ENCODE measurements around the gene PTPRE. TPM values are rescaled to one million over a fixed set of nuclear protein-coding genes. Genes with fewer than 3 reads are reported as not detected.

PTPRE gene
- total RNA-seq, 2 donors from 2014 or later, result 6.5 to 8.9 TPM

- Histone ChIP-seq H3K4me3 (no peak overlapping the region), H3K36me3 (replicated peaks in 1 of 2; ENCODE audit: insufficient read depth in 1 of 2, low read depth in 2 of 2) (no peaks in the 10 kb centered on the region), H3K9me3 (no peaks in the 10 kb centered on the region), H3K27ac (peak overlapping the region in 1 of 4 donors; percentile 52), H3K27me3 (no peaks in the 10 kb centered on the region), H3K4me1 (peaks cover 18% of the 10 kb centered on the region)
- ATAC-seq (no peak), DNase-seq (no peak)
- intact Hi-C loops (cut with DNase I), result no loop called here
- no peak for TF ChIP-seq POLR2A (IDR thresholded peaks at IDR 0.05)
- no peak for TF ChIP-seq CTCF (IDR thresholded peaks at IDR 0.05)
- 60 to 64% methylated on average over 8 of the region's 8 CpGs for WGBS, 2 donors
Measured at GRCh38 chr10:127991543-127992255, 84.8 kb downstream of the PTPRE start.

GRCh38 chr10:127992376-127992775 lies 85.5 kb downstream of the PTPRE start:
- H3K27me3 ChIP-seq, result no peaks in the 10 kb centered on the region
- no peak overlapping the region for H3K4me3 ChIP-seq
- no peak for ATAC-seq
- H3K9me3 ChIP-seq, result no peaks in the 10 kb centered on the region
- H3K36me3 ChIP-seq (replicated peaks in 1 of 2; ENCODE audit: insufficient read depth in 1 of 2, low read depth in 2 of 2), result no peaks in the 10 kb centered on the region
- WGBS, 2 donors, result 61 to 62% methylated on average over 6 to 8 of the region's 8 CpGs
- no peak for DNase-seq
- intact Hi-C loops (cut with DNase I), result no loop called here
- TF ChIP-seq POLR2A (IDR thresholded peaks at IDR 0.05) (no peak), CTCF (IDR thresholded peaks at IDR 0.05) (no peak)
- H3K4me1 ChIP-seq, result peaks cover 18% of the 10 kb centered on the region
- H3K27ac ChIP-seq, result no peak overlapping the region

- no peak for TF ChIP-seq CTCF (IDR thresholded peaks at IDR 0.05)
- no peak for TF ChIP-seq POLR2A (IDR thresholded peaks at IDR 0.05)
- Histone ChIP-seq H3K27me3 (no peaks in the 10 kb centered on the region), H3K4me1 (peaks cover 18% of the 10 kb centered on the region), H3K36me3 (replicated peaks in 1 of 2; ENCODE audit: insufficient read depth in 1 of 2, low read depth in 2 of 2) (no peaks in the 10 kb centered on the region), H3K9me3 (no peaks in the 10 kb centered on the region), H3K27ac (no peak overlapping the region), H3K4me3 (no peak overlapping the region)
- ATAC-seq, result no peak
- 77 to 78% methylated on average over 12 of the region's 12 CpGs for WGBS, 2 donors
- intact Hi-C loops (cut with DNase I), result no loop called here
- no peak for DNase-seq
Measured at GRCh38 chr10:127993056-127993690, 86.3 kb downstream of the PTPRE start.

GRCh38 chr10:127995939-127996338 lies 89.0 kb downstream of the PTPRE start:
- ATAC-seq, result no peak
- Histone ChIP-seq H3K27ac (no peak overlapping the region), H3K9me3 (no peaks in the 10 kb centered on the region), H3K4me3 (no peak overlapping the region), H3K27me3 (no peaks in the 10 kb centered on the region), H3K4me1 (peaks cover 2% of the 10 kb centered on the region), H3K36me3 (replicated peaks in 1 of 2; ENCODE audit: insufficient read depth in 1 of 2, low read depth in 2 of 2) (no peaks in the 10 kb centered on the region)
- intact Hi-C loops (cut with DNase I), result no loop called here
- DNase-seq, result no peak
- TF ChIP-seq POLR2A (IDR thresholded peaks at IDR 0.05) (no peak), CTCF (IDR thresholded peaks at IDR 0.05) (no peak)
- WGBS, 2 donors, result 56 to 63% methylated on average over 6 of the region's 6 CpGs

Measured in body of pancreas (tissue), 4 donors.